Activated gamma-delta T cell treated with anti-CD3 and anti-CD28 coated beads, Interleukin-2, amount 50 U/mL, for 16 hours (primary cell): Measurements from ENCODE around the gene PHF19.

Experiments used
- DNase-seq: peaks from one replicate; pipeline ENCODE4 v3.0.0-alpha.2; 2020; ENCODE audit warnings: low read depth

PHF19 gene

GRCh38 chr9:120891884-120892747, 15.1 kb upstream of the PHF19 start:
- no peak for DNase-seq

DNA sequence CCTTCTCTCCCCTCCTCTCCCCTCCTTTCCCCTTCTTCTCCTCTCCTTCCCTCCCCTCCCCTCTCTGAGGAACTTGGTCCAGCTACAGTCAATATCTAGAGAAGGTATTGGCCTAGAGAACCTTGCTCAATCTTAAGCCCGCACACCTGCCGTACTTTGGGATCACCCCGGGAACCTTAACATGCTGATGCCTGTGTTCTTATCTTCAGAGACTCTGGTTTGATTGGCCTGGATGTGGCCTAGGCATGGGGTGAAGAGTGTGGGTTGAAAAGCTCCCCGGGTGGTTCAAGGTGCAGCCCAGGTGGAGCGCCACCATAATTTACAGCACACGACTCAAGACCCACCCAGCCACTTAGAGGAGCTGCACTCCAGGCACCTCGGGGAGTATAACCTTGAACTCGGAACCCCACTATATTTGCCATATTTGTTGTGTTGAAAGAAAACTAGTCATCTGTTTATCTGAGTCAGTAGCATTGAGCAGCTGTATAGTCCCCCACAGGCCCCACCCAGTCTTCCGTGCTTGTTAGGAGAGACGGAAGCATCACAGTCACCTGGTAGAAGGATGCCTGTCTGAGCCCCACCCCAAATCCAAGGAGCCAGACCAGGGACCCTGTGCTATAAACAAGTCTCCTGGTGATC, 14.4 kb upstream of the PHF19 start:
- no peak for DNase-seq

GRCh38 chr9:120890320-120891244, 13.6 kb upstream of the PHF19 start:
- DNase-seq: no peak

DNA sequence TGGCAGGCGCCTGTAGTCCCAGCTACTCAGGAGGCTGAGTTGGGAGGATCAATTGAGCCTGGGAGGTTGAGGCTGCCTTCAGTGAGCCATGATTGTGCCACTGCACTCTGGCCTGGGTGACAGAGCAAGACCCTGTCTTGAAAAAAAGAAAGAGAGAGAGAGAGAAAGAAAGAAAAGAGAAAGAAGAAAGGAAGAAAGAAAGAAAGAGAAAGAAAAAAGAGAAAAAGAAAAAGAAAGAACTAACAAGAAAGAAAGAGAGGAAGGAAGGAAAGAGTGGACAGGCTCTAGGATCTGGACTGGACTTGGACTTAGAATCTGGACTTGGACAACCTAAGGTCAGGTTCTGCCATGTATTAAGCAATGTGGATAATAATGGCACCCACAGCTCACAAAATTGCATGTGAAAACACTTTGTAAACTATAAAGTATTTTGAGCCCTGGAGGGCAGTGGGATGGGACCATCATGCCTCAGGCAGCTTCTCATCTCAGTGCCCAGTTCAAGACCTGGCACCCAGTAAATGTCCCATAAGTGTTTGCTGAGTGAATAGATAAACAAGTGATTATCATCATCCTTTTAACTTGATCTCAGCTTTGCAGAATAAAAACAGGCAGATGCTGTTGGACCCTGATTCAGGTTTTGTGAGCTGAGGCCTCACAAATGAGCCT, 12.8 kb upstream of the PHF19 start:
- DNase-seq: no peak

DNA sequence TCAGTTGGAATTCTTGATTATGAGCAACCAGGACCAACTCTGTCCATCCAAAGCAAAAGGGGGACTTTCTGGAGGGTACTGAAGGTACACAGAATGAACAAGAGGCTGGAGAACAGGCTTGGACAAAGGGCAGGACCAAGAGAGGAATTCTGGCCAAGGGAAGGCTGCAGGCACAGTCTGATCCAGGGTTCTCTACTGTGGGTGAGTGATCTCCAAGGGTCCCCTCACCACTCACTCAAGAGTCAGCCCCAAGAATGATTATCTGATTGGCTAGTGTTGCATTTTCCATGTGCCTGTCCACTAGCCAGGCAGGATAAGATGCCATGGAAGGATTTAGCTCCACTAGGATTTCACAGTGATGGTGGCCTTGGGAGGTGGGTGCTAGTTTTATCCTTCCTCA, 11.6 kb upstream of the PHF19 start:
- no peak for DNase-seq

- no peak for DNase-seq
Observed at GRCh38 chr9:120886490-120886967, 9.5 kb upstream of the PHF19 start.

DNA sequence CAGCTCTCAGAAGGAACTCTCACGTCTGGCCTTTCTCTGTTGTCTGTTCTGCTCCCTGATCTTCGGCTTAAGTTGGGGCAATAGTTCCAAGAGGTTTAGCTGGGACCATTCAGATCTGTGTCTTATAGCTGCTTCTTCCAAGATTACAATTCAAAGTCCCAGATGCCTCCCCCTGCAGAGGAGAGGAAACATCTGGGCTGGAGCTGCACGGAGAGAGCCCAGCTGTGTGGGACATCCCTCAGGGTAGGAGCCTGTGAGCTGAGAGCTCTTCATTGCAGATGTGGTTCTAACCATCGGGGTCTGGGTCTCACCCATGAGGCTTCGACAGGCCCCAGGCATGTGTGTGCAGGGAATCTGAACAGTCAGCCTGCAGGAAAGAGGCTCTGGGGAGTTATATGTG, 9.0 kb upstream of the PHF19 start:
- no peak for DNase-seq

DNA sequence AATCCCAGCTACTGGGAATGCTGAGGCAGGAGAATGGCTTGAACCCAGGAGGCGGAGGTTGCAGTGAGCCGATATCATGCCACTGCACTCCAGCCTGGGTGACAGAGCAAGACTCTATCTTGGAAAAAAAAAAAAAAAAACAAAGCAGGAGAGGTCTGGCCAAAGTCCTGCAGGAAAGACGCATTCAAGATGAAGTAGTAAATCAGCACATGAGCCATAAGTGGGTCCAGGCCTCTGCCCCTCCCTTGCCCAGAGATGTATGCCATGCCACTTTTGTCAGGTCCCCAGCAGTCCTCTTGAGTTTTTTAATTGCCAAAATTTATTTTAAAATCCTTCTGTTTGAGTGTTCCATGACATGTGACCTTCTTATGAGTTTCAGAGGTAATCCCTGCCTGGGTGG, 8.5 kb upstream of the PHF19 start:
- DNase-seq: no peak

DNA sequence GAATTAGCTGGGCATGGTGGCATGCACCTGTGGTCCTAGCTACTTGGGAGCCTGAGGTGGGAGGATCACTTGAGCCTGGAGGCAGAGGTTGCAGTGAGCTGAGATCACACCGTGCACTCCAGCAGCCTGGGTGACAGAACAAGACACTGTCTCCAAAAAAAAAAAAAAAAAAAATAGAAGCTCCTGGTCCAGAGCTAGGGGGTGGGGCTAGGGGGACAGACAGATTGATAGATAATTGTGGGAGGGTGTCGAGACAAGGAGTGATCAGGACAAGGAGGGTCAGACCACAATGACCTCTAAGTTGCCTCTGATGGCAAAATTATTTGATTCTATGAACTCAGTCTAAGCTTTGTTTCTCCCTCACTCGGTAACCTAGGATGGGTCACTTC, 6.6 kb upstream of the PHF19 start:
- no peak for DNase-seq

GRCh38 chr9:120882935-120883607, 6.1 kb upstream of the PHF19 start:
- no peak for DNase-seq

- no peak for DNase-seq
Observed at GRCh38 chr9:120879446-120879845, 2.5 kb upstream of the PHF19 start.

DNA sequence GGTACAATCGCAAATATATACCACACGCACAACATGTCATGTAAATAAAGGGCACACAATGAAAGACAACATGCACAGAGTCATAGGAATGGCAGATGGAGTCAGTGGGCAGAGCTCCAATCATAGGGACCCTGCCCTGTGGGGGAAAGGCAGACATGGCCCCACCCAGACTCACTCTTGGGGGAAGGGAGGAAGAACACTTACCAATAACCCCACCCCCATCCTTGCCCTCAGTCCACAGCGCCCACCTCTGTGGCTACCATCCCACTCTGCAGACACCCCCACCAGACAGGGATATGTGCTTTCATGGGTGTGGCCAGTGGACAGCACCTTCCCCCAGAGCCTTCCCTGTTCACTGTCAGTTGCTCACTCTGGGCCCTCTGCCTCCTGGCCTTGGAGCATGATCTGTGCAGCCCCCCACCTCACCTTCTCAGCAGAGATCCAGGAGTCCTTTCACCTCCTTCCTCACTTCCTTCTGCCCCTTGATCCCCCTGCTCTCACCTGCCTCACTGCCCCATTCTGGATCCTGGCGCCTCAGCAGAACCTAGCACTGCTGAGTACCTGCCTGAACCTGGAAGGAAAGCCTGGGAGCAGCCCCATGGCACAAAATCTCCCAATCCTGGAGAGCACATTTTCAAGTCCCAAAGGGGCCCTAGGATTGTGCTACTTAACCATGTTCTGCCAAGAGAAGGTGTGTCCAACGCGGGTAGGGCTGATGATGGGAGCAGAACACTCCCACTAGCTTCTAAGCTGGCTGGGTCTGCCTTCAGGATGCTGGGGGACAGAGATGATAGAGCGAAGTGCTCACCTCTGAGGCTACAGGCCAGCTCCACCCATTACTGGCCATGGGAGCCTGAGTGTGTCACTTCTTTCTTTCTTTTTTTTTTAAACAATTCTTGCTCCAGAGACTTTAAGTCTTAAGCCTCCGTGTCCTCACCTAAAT, 1.5 kb upstream of the PHF19 start:
- DNase-seq: no peak

GRCh38 chr9:120877276-120878034, 467 bp upstream of the PHF19 start:
- DNase-seq: no peak

DNA sequence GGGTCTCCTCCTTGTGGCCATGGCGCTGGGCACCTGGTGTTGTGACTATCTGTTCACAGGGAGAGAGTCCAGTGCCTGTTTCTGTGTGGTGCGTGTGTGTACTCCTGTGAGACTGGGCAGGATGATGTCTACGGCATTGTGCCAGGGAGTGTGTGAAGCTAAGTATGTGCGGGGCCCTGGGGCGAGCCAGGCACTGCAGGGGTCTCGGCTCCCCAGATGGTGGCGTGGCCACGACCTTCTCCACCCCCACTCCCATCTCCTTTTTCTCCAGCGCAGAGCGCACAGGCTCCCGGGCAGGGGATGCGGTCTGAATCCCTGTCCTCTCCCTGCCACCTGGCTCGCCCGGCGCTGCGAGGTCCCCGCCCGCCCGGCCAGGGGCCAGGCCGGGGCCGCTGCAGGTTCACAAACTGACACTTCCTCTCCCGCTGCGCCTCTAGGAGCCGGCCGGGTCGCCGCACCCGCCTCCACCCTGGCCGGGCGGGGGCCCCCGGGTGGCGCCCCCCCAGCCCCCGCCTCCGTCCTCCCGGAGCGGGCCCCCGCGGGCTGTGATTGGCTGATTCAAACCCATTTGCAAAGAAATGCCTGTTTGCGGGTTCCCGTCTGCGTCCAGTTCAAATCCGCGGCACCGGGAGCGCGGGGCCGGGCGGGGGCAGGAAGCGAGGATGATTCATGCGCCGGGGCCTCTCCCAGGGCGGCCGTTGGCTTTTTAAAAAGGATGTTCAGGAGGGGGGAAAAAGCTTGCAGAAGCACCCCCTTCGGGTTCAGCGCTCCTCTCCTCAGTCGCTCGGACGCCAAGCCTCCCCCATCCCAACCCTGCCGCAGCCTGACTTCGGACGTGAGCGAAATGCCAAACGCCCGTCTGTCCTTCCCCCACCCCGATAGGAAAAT, 790 bp downstream of the PHF19 start:
- peak; percentile 69 for DNase-seq

- no peak for DNase-seq
Observed at GRCh38 chr9:120875643-120875953, 1.4 kb downstream of the PHF19 start.

GRCh38 chr9:120875195-120875565, 1.8 kb downstream of the PHF19 start:
- DNase-seq: no peak

DNA sequence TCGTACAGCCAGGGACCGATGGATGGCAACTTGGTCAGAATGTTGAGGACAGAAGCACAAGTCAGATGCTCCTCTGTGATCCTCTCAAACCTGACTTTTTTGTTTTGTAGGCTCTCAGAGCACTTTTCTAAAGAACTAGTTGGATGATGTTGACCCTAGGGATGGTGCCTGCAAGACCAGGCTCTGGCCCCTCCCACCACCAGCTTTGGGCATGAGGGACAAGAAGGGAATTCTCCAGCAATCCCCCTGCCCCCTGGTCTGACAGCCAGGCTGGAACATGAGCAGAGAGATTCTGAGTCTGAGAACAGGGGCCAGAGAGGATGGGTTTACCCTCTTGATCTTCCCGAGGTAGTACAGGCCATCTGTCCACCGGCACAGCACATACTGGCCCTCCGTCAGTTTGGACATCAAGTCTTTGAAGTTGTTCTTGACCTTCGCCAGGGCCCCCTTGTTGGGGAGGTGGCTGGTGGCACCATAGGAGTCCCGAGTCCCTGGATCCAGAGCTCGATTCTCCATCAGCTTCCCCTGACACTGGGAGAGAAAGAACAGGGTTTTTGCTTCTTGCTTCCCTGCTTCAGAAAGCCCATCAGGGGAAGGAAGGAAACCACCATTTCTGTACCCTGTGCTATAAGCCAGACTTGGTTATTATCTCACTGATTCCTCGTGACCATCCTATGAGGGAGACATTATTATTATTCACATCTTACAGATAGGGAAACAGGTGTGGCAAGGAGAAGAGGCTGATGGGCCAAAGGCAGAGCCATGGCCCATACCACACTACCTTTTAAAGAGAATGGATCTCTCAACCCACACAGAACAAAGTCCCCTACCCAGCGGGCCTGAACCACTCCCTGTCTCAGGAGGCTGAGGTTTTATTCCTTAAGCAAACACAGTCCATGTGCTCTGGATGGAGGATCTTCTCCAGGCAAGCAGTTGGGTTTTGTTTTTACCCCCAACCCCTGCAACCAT, 2.5 kb downstream of the PHF19 start:
- DNase-seq: no peak
